NCI-H1048 (cell line): ENCODE measurements around the gene CCDC174.

ENCODE experiments used
- DNase-seq: peaks from one replicate; lab custom pipeline; 2025; lab: John Stamatoyannopoulos, UW

CCDC174 gene

DNA sequence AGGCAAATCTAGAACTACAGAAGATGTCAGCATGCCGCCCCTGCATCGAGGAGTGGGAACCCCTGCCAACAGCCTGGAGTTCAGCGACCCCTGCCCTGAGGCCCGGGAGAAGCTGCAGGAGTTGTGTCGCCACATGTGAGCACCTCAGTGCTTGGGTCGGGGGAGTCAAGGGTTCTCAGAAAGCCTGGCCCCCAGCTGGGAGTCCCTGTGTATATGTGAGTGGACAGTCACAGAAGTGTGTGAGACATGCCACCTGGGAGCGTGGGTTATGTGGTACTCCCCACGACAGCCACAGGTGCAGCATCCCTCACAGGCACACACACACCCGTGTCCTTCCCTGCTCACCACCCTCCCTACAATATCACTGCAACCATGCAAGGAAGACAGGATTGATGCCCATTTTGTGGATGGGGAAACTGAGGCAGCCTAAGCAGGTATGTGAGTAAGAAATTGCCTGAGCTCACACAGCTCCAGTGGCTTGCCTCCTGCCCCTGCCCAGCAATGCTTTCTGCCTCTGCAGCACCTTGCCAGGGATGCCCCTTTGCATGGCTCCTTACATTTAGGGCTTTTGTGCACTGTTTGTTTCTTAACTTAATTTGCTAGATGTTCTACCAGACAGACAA lies 51.7 kb downstream of the CCDC174 start:
- DNase-seq = no peak

GRCh38 chr3:14703791-14704190 lies 52.2 kb downstream of the CCDC174 start:
- no peak for DNase-seq

DNA sequence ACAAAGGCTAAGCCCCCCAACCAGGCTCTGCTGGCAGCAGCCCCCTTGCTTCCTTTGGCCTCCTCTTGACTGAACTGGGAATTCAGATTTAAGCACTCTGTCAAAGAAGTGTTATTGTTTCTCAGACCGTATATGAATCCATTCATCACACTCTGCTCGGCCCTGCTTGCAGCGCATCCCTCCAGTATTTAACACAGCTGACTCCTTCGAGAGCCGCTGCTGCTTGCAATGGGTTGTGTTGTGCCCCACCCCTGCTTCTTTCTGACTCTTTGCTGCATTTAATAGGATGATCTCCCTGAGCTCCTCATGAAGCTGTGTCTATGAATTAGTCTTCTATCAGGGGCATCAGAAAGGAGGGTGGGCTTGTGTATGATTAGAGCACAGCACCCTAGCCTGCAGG lies 54.5 kb downstream of the CCDC174 start:
- no peak for DNase-seq

DNA sequence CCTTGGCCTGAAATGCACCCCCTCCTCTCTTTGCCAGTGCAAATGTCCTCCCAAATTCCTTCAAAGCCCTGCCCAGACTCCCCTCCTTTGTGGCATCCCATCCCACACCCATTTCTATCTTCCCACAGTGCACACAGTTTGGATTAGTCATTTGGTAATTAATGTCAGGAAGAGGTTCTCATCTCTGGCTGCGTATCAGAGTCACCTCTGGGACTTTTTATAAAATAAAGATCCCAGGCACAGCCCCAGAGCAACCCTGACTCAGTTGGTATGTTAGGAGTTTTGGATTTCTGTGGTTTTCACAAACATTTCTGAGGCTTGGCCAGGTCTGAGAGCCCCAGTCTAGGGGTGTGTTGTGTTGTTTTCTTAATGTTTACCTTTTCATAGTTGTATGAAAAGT lies 65.0 kb downstream of the CCDC174 start:
- no peak for DNase-seq

DNA sequence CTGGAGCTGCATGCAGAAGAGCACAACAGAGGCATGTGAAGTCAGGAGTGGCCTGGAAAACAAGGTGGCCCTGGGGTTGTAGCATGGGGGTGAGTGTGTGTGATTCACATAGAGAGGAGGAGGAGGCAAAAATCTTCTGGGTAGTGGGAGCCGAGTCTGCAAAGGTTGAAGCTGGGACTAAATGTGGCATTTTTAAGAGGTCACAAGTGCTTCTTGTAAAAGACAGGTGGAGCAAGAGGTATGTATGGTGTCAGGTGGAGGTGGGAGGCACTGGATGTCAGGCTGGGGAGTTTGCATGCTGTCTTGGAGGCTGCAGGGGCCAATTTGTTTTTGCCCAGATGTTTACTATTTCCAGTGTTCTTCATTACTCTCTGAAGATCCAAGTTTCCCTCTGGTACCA lies 65.7 kb downstream of the CCDC174 start:
- DNase-seq = no peak

DNA sequence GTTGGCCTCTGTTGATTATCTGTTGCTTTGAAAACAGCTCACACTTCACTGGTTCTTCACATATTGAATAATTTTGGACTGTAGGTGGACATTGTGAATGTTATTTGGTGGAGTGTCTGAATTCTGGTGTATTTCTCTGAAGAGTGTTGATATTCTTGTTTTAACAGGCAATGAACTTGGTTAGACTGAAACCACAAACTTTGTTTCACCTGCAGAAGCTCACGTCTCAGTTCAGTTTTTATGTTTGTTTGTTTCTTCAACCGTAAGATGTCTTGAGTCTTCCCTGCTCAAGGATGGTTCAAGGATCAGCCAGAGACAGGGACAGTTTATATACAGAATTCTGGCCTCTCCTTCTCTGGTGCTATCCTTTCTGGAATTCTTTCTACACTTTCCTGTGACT lies 67.0 kb downstream of the CCDC174 start:
- DNase-seq = no peak

- DNase-seq = no peak
Observed at GRCh38 chr3:14719006-14719405, 67.4 kb downstream of the CCDC174 start.

GRCh38 chr3:14721126-14721864 lies 69.7 kb downstream of the CCDC174 start:
- DNase-seq = no peak
